WTC11 (cell line): ENCODE measurements around the gene SLC6A2.

Experiments used
- FOXP1 ChIP-seq: sonication (generic); formaldehyde crosslinking; IDR thresholded peaks from 2 replicates; pipeline ENCODE4 v1.8.0; 2022; ENCODE audit warnings: missing genetic modification reagents, mild to moderate bottlenecking, moderate library complexity, borderline replicate concordance
- ZBTB21 ChIP-seq: sonication (generic); formaldehyde crosslinking; IDR thresholded peaks from 2 replicates; pipeline ENCODE4 v1.8.1; 2023; ENCODE audit warnings: mild to moderate bottlenecking, missing genetic modification reagents, borderline replicate concordance
- TF ChIP-seq, protein P1 (sequence below): fragments of 200-600 bp; IDR thresholded peaks from 2 replicates; pipeline ENCODE4 v1.8.0; 2022; ENCODE audit warnings: antibody characterized with exemption
- TF ChIP-seq, protein P2 (sequence below): sonication (generic); formaldehyde crosslinking; IDR thresholded peaks from 2 replicates; pipeline ENCODE4 v1.8.0; 2022; ENCODE audit warnings: mild to moderate bottlenecking, missing genetic modification reagents

DNA sequence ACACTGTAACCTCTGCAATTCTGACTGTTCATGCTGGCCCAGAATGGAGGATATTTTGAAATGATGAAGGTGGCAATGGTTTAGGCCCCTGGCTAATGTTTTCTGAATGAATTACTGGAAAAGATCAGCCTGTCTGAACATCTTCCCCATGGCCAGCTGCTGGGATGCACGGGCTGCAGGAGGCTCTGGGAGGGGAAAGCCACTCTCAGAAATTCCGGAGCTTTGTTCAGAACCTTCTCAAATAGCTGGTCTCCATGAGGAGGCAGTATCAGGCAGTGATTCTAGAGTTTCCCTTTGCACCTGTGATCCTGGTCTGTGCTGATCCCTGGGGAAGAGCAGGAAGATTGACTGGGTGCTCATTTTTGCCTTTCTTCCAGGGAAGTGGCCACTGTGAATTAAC, 5.0 kb downstream of the SLC6A2 start:
- TF ChIP-seq, protein P1, sequence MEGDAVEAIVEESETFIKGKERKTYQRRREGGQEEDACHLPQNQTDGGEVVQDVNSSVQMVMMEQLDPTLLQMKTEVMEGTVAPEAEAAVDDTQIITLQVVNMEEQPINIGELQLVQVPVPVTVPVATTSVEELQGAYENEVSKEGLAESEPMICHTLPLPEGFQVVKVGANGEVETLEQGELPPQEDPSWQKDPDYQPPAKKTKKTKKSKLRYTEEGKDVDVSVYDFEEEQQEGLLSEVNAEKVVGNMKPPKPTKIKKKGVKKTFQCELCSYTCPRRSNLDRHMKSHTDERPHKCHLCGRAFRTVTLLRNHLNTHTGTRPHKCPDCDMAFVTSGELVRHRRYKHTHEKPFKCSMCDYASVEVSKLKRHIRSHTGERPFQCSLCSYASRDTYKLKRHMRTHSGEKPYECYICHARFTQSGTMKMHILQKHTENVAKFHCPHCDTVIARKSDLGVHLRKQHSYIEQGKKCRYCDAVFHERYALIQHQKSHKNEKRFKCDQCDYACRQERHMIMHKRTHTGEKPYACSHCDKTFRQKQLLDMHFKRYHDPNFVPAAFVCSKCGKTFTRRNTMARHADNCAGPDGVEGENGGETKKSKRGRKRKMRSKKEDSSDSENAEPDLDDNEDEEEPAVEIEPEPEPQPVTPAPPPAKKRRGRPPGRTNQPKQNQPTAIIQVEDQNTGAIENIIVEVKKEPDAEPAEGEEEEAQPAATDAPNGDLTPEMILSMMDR = no peak
- TF ChIP-seq, protein P2, sequence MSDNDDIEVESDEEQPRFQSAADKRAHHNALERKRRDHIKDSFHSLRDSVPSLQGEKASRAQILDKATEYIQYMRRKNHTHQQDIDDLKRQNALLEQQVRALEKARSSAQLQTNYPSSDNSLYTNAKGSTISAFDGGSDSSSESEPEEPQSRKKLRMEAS (CRISPR knock-in tag) = no peak
- TF ChIP-seq ZBTB21 (CRISPR knock-in tag) (no peak), FOXP1 (CRISPR knock-in tag) (no peak)
